ENCODE data around the gene ANP32E. TPM values are rescaled to one million over a fixed set of nuclear protein-coding genes. Genes with fewer than 3 reads are reported as not detected.

ANP32E gene
- total and polyA plus RNA-seq, 2 of the 4 experiments (the other 2 are of a cell fraction), result 5.9 to 18.4 TPM

DNA sequence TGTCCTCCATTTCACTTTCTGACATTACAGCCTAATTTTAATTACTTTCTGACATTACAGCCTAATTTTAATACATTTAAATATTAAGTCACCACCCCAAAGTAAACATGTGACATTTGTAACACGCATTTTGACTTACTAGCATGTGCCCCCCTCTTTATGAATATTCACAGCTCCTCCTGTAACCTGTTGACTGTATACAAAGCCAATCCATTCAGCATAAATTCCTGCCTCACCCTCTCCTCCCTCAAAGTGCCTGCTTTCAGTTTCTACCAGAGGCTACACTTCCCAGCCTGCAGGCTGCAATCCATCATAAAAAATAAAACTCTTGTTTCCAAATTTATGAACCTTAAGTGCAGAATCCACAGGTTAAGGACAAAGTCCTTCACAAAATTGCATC is 39.5 kb downstream of the ANP32E start:
- Histone ChIP-seq H3K36me3 (ENCODE audit: control insufficient read depth, insufficient read depth, low read length) (no peaks in the 10 kb centered on the region), H3K4me3 (ENCODE audit: insufficient read depth, low read depth, low read length) (no peak overlapping the region), H2AFZ (replicated peaks; ENCODE audit: low read length, poor library complexity) (no peak overlapping the region), H3K4me1 (ENCODE audit: control insufficient read depth, insufficient read depth, low read length) (peaks cover 5% of the 10 kb centered on the region), H2AK5ac (ENCODE audit: low read depth, low read length) (no peak overlapping the region), H4K5ac (ENCODE audit: low read depth, low read length) (no peak overlapping the region), H3K4me2 (ENCODE audit: low read depth, low read length) (no peak overlapping the region), H4K91ac (ENCODE audit: insufficient read depth, low read depth, low read length) (no peak overlapping the region), H2BK20ac (ENCODE audit: low read depth, low read length) (no peak overlapping the region), H3K9me1 (ENCODE audit: insufficient read depth, low read length) (peaks cover 7% of the 10 kb centered on the region), H2BK15ac (ENCODE audit: low read depth, low read length) (no peak overlapping the region), H3K23ac (ENCODE audit: low read depth, low read length) (no peak overlapping the region), H4K20me1 (ENCODE audit: insufficient read depth, low read length) (no peaks in the 10 kb centered on the region), H3K14ac (replicated peaks; ENCODE audit: low read depth, low read length) (no peak overlapping the region), H3K18ac (ENCODE audit: low read depth, low read length) (no peak overlapping the region), H3K56ac (ENCODE audit: extremely low read depth, insufficient read depth, low read length) (no peak overlapping the region), H2BK5ac (ENCODE audit: low read depth, low read length, poor library complexity, severe bottlenecking) (no peak overlapping the region), H2AK9ac (replicated peaks; ENCODE audit: low read depth, low read length, poor library complexity) (no peak overlapping the region), H3K79me1 (ENCODE audit: low read depth in 1 of 2, low read length in 2 of 2) (no peaks in the 10 kb centered on the region), H3K9ac (ENCODE audit: low read depth, low read length) (no peak overlapping the region), H3K9me3 (ENCODE audit: control insufficient read depth, insufficient read depth, low read length) (no peaks in the 10 kb centered on the region), H3K4ac (ENCODE audit: low read depth, low read length) (no peak overlapping the region), H3K27me3 (ENCODE audit: control insufficient read depth, insufficient read depth, low read length) (no peaks in the 10 kb centered on the region), H4K8ac (ENCODE audit: low read depth in 2 of 2, low read length in 2 of 2) (no peak overlapping the region), H2BK120ac (ENCODE audit: low read depth, low read length) (no peak overlapping the region), H3K27ac (ENCODE audit: insufficient read depth, low read length) (no peak overlapping the region)
- 92% methylated on average over 1 of the region's 1 CpG; no CpG with 5 or more reads in 1 of the 2 experiments for WGBS, 2 experiments (ENCODE audit: extremely low coverage in 2 of 2, insufficient read length in 1 of 2)
- intact Hi-C loops (cut with micrococcal nuclease), result no loop called here
- TF ChIP-seq MXI1 (IDR thresholded peaks at IDR 0.05; ENCODE audit: borderline replicate concordance, low read depth, low read length), result no peak
- TF ChIP-seq CEBPB (IDR thresholded peaks at IDR 0.05; ENCODE audit: low read depth, low read length), result no peak
- no peak for TF ChIP-seq MAZ (IDR thresholded peaks at IDR 0.05; ENCODE audit: borderline replicate concordance, low read depth, low read length)
- no peak for TF ChIP-seq RAD21 (IDR thresholded peaks at IDR 0.05; ENCODE audit: low read length)
- no peak for TF ChIP-seq BHLHE40 (IDR thresholded peaks at IDR 0.05; ENCODE audit: low read depth, low read length)
- no peak for TF ChIP-seq RFX5 (IDR thresholded peaks at IDR 0.05; ENCODE audit: low read depth, low read length)
- TF ChIP-seq FOS (IDR thresholded peaks at IDR 0.05; ENCODE audit: low read depth, low read length), result no peak
- TF ChIP-seq POLR2A (IDR thresholded peaks at IDR 0.05; ENCODE audit: low read depth, low read length), result no peak
- TF ChIP-seq ELK1 (IDR thresholded peaks at IDR 0.05; ENCODE audit: borderline replicate concordance, low read depth, low read length), result no peak
- TF ChIP-seq, protein P1, sequence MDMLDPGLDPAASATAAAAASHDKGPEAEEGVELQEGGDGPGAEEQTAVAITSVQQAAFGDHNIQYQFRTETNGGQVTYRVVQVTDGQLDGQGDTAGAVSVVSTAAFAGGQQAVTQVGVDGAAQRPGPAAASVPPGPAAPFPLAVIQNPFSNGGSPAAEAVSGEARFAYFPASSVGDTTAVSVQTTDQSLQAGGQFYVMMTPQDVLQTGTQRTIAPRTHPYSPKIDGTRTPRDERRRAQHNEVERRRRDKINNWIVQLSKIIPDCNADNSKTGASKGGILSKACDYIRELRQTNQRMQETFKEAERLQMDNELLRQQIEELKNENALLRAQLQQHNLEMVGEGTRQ (IDR thresholded peaks at IDR 0.05; ENCODE audit: low read depth, low read length), result no peak
- TF ChIP-seq CHD1 (IDR thresholded peaks at IDR 0.05; ENCODE audit: low read depth, low read length), result no peak
- TF ChIP-seq SMC3 (IDR thresholded peaks at IDR 0.05; ENCODE audit: low read depth, low read length), result no peak
- TF ChIP-seq NFE2L2 (IDR thresholded peaks at IDR 0.05; ENCODE audit: low read depth, low read length), result no peak
- TF ChIP-seq MAFK (IDR thresholded peaks at IDR 0.05; ENCODE audit: low read depth, low read length), result no peak
- TF ChIP-seq RCOR1 (IDR thresholded peaks at IDR 0.05; ENCODE audit: insufficient replicate concordance, low read length), result no peak
- TF ChIP-seq, protein P2, sequence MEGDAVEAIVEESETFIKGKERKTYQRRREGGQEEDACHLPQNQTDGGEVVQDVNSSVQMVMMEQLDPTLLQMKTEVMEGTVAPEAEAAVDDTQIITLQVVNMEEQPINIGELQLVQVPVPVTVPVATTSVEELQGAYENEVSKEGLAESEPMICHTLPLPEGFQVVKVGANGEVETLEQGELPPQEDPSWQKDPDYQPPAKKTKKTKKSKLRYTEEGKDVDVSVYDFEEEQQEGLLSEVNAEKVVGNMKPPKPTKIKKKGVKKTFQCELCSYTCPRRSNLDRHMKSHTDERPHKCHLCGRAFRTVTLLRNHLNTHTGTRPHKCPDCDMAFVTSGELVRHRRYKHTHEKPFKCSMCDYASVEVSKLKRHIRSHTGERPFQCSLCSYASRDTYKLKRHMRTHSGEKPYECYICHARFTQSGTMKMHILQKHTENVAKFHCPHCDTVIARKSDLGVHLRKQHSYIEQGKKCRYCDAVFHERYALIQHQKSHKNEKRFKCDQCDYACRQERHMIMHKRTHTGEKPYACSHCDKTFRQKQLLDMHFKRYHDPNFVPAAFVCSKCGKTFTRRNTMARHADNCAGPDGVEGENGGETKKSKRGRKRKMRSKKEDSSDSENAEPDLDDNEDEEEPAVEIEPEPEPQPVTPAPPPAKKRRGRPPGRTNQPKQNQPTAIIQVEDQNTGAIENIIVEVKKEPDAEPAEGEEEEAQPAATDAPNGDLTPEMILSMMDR (conservative IDR thresholded peaks at IDR 0.05; ENCODE audit: low read depth, low read length), result no peak
- no TSS peak for BruUV-seq (replicated peaks)
- no peak for DNase-seq
- in situ Hi-C loops (cut with MboI; ENCODE audit: low sequenced_read_pairs), result no loop called here
- CTCF ChIA-PET, result no interaction called here
- POLR2A ChIA-PET (ENCODE audit: unreplicated experiment), result no interaction called here
- ATAC-seq (ENCODE audit: low read depth), result no peak
- dilution Hi-C loops (cut with HindIII; ENCODE audit: low sequenced_read_pairs, unreplicated experiment), result no loop called here

All from IMR-90 (cell line).